WTC11 (cell line): ENCODE measurements around the gene TCF7. TPM values are rescaled to one million over a fixed set of nuclear protein-coding genes. Genes with fewer than 3 reads are reported as not detected.
A peak's percentile ranks its signal among the peaks of the same experiment; 100 is the strongest.

Source experiments
- CREB1 ChIP-seq: sonication (generic); formaldehyde crosslinking; IDR thresholded peaks from 2 replicates; pipeline ENCODE4 v1.8.0; 2023; ENCODE audit warnings: mild to moderate bottlenecking, missing genetic modification reagents
- FOXP1 ChIP-seq: sonication (generic); formaldehyde crosslinking; IDR thresholded peaks from 2 replicates; pipeline ENCODE4 v1.8.0; 2022; ENCODE audit warnings: missing genetic modification reagents, mild to moderate bottlenecking, moderate library complexity, borderline replicate concordance
- GTF2I ChIP-seq: fragments of 250-450 bp; sonication (Bioruptor Pico); conservative IDR thresholded peaks from 2 replicates; pipeline ENCODE4 v1.4.0; 2021; ENCODE audit warnings: mild to moderate bottlenecking
- NFE2L1 ChIP-seq: sonication (generic); formaldehyde crosslinking; IDR thresholded peaks from 2 replicates; pipeline ENCODE4 v1.8.1; 2023; ENCODE audit warnings: missing genetic modification reagents
- NR2C2 ChIP-seq: sonication (generic); formaldehyde crosslinking; IDR thresholded peaks from 2 replicates; pipeline ENCODE4 v1.8.0; 2022; ENCODE audit warnings: mild to moderate bottlenecking, missing genetic modification reagents
- RORB ChIP-seq: fragments of 250-450 bp; sonication (Bioruptor Pico); IDR thresholded peaks from 2 replicates; pipeline ENCODE4 v1.9.0; 2021; ENCODE audit warnings: mild to moderate bottlenecking
- SMAD3 ChIP-seq: sonication (generic); formaldehyde crosslinking; IDR thresholded peaks from 2 replicates; pipeline ENCODE4 v1.8.0; 2022; ENCODE audit warnings: missing genetic modification reagents, mild to moderate bottlenecking, borderline replicate concordance
- SP1 ChIP-seq: sonication (generic); formaldehyde crosslinking; conservative IDR thresholded peaks from 2 replicates; pipeline ENCODE4 v1.8.1; 2022; ENCODE audit warnings: missing genetic modification reagents
- ZNF138 ChIP-seq: sonication (generic); formaldehyde crosslinking; conservative IDR thresholded peaks from 2 replicates; pipeline ENCODE4 v1.8.1; 2022; ENCODE audit warnings: mild to moderate bottlenecking, moderate library complexity, missing genetic modification reagents
- ZNF416 ChIP-seq: fragments of 250-450 bp; sonication (Bioruptor Pico); IDR thresholded peaks from 2 replicates; pipeline ENCODE4 v1.9.0; 2021; ENCODE audit warnings: mild to moderate bottlenecking, inconsistent platforms
- total RNA-seq: library from RNA; stranded (reverse); gene quantifications from 3 replicates; pipeline ENCODE4 v1.2.3, GENCODE V29; 2021
- TF ChIP-seq, protein P1 (sequence below): fragments of 250-450 bp; sonication (Bioruptor Pico); IDR thresholded peaks from 2 replicates; pipeline ENCODE4 v1.9.0; 2021; ENCODE audit warnings: mild to moderate bottlenecking, borderline replicate concordance
- TF ChIP-seq, protein P2 (sequence below): sonication (generic); formaldehyde crosslinking; IDR thresholded peaks from 2 replicates; pipeline ENCODE4 v1.8.1; 2023; ENCODE audit warnings: mild to moderate bottlenecking, missing genetic modification reagents, borderline replicate concordance
- TF ChIP-seq, protein P3 (sequence below): sonication (generic); formaldehyde crosslinking; IDR thresholded peaks from 2 replicates; pipeline ENCODE4 v1.8.1; 2023; ENCODE audit warnings: mild to moderate bottlenecking, missing genetic modification reagents, moderate library complexity
- TF ChIP-seq, protein P4 (sequence below): sonication (generic); formaldehyde crosslinking; IDR thresholded peaks from 2 replicates; pipeline ENCODE4 v1.8.0; 2023; ENCODE audit warnings: mild to moderate bottlenecking, missing genetic modification reagents
- TF ChIP-seq, protein P5 (sequence below): sonication (generic); formaldehyde crosslinking; IDR thresholded peaks from 2 replicates; pipeline ENCODE4 v1.8.0; 2022; ENCODE audit warnings: mild to moderate bottlenecking, missing genetic modification reagents
- TF ChIP-seq, protein P6 (sequence below): fragments of 250-450 bp; sonication (Bioruptor Pico); IDR thresholded peaks from 2 replicates; pipeline ENCODE4 v1.9.0; 2021; ENCODE audit warnings: moderate library complexity, mild to moderate bottlenecking, inconsistent platforms, borderline replicate concordance
- TF ChIP-seq, protein P7 (sequence below): sonication (generic); formaldehyde crosslinking; IDR thresholded peaks from 2 replicates; pipeline ENCODE4 v1.8.1; 2022; ENCODE audit warnings: mild to moderate bottlenecking, moderate library complexity, missing genetic modification reagents
- TF ChIP-seq, protein P8 (sequence below): sonication (generic); formaldehyde crosslinking; IDR thresholded peaks from 2 replicates; pipeline ENCODE4 v1.8.0; 2022; ENCODE audit warnings: mild to moderate bottlenecking, missing genetic modification reagents
- TF ChIP-seq, protein P9 (sequence below): fragments of 200-600 bp; IDR thresholded peaks from 2 replicates; pipeline ENCODE4 v1.8.0; 2022; ENCODE audit warnings: antibody characterized with exemption
- TF ChIP-seq, protein P10 (sequence below): sonication (generic); formaldehyde crosslinking; IDR thresholded peaks from 2 replicates; pipeline ENCODE4 v1.8.0; 2023; ENCODE audit warnings: missing genetic modification reagents

TCF7 gene
- total RNA-seq, 1 experiment from 2014 or later, result 11.3 TPM

DNA sequence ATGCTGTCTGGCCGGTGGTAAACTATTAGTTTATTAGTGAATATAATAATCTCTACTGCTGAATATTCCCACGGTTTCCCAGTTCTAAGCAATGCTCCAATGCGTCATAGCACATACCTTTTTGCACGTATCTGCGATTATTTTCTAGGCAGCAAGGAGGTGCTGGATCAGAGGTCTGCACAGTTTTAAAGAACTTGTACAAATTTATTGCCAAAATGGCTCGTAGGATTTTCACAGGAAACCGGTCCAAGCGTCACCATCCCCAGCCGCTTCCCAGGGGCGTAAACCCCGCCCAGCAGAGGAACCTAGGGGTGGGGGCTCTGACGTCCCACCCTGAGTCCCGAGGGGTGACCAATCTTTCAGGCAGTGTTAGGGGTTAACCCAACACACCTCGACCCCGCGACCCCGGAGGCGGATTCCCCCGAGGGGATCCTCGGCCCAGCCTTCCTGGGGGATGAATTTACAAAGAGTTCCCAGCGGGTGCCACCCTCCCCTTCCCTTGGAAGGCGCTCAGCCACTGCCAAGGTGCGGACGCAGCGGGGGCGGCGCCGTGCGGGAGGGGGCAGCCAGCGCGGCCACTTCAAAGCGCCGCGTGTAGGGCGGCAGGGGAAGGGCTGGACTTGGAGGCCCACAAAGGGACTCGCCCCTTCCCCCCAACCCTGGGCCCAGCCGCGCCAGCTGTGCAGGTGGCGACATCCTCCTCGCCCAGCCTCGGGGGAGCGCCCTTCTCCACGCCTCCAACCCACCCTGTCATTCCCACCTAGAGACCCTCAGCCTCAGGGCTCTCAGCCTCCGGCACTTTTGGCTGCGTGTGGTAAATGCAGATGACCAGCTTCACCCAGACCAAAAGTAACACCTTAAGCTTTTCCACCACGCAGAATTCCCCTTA, 43.5 kb upstream of the TCF7 start (continued):
- TF ChIP-seq, protein P1, sequence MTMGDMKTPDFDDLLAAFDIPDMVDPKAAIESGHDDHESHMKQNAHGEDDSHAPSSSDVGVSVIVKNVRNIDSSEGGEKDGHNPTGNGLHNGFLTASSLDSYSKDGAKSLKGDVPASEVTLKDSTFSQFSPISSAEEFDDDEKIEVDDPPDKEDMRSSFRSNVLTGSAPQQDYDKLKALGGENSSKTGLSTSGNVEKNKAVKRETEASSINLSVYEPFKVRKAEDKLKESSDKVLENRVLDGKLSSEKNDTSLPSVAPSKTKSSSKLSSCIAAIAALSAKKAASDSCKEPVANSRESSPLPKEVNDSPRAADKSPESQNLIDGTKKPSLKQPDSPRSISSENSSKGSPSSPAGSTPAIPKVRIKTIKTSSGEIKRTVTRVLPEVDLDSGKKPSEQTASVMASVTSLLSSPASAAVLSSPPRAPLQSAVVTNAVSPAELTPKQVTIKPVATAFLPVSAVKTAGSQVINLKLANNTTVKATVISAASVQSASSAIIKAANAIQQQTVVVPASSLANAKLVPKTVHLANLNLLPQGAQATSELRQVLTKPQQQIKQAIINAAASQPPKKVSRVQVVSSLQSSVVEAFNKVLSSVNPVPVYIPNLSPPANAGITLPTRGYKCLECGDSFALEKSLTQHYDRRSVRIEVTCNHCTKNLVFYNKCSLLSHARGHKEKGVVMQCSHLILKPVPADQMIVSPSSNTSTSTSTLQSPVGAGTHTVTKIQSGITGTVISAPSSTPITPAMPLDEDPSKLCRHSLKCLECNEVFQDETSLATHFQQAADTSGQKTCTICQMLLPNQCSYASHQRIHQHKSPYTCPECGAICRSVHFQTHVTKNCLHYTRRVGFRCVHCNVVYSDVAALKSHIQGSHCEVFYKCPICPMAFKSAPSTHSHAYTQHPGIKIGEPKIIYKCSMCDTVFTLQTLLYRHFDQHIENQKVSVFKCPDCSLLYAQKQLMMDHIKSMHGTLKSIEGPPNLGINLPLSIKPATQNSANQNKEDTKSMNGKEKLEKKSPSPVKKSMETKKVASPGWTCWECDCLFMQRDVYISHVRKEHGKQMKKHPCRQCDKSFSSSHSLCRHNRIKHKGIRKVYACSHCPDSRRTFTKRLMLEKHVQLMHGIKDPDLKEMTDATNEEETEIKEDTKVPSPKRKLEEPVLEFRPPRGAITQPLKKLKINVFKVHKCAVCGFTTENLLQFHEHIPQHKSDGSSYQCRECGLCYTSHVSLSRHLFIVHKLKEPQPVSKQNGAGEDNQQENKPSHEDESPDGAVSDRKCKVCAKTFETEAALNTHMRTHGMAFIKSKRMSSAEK (CRISPR knock-in tag), result no peak
- TF ChIP-seq FOXP1 (CRISPR knock-in tag), result peak; percentile 56; the same call in 1 of the 2 replicates
- TF ChIP-seq SP1 (CRISPR knock-in tag), result peak; percentile 42; the same call in 1 of the 2 replicates
- TF ChIP-seq, protein P2, sequence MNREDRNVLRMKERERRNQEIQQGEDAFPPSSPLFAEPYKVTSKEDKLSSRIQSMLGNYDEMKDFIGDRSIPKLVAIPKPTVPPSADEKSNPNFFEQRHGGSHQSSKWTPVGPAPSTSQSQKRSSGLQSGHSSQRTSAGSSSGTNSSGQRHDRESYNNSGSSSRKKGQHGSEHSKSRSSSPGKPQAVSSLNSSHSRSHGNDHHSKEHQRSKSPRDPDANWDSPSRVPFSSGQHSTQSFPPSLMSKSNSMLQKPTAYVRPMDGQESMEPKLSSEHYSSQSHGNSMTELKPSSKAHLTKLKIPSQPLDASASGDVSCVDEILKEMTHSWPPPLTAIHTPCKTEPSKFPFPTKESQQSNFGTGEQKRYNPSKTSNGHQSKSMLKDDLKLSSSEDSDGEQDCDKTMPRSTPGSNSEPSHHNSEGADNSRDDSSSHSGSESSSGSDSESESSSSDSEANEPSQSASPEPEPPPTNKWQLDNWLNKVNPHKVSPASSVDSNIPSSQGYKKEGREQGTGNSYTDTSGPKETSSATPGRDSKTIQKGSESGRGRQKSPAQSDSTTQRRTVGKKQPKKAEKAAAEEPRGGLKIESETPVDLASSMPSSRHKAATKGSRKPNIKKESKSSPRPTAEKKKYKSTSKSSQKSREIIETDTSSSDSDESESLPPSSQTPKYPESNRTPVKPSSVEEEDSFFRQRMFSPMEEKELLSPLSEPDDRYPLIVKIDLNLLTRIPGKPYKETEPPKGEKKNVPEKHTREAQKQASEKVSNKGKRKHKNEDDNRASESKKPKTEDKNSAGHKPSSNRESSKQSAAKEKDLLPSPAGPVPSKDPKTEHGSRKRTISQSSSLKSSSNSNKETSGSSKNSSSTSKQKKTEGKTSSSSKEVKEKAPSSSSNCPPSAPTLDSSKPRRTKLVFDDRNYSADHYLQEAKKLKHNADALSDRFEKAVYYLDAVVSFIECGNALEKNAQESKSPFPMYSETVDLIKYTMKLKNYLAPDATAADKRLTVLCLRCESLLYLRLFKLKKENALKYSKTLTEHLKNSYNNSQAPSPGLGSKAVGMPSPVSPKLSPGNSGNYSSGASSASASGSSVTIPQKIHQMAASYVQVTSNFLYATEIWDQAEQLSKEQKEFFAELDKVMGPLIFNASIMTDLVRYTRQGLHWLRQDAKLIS (CRISPR knock-in tag), result no peak
- TF ChIP-seq, protein P3, sequence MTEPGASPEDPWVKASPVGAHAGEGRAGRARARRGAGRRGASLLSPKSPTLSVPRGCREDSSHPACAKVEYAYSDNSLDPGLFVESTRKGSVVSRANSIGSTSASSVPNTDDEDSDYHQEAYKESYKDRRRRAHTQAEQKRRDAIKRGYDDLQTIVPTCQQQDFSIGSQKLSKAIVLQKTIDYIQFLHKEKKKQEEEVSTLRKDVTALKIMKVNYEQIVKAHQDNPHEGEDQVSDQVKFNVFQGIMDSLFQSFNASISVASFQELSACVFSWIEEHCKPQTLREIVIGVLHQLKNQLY (CRISPR knock-in tag), result no peak
- TF ChIP-seq, protein P4, sequence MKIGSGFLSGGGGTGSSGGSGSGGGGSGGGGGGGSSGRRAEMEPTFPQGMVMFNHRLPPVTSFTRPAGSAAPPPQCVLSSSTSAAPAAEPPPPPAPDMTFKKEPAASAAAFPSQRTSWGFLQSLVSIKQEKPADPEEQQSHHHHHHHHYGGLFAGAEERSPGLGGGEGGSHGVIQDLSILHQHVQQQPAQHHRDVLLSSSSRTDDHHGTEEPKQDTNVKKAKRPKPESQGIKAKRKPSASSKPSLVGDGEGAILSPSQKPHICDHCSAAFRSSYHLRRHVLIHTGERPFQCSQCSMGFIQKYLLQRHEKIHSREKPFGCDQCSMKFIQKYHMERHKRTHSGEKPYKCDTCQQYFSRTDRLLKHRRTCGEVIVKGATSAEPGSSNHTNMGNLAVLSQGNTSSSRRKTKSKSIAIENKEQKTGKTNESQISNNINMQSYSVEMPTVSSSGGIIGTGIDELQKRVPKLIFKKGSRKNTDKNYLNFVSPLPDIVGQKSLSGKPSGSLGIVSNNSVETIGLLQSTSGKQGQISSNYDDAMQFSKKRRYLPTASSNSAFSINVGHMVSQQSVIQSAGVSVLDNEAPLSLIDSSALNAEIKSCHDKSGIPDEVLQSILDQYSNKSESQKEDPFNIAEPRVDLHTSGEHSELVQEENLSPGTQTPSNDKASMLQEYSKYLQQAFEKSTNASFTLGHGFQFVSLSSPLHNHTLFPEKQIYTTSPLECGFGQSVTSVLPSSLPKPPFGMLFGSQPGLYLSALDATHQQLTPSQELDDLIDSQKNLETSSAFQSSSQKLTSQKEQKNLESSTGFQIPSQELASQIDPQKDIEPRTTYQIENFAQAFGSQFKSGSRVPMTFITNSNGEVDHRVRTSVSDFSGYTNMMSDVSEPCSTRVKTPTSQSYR (CRISPR knock-in tag), result peak; percentile 62; the same call in 1 of the 2 replicates
- TF ChIP-seq ZNF138, result no peak
- TF ChIP-seq, protein P5, sequence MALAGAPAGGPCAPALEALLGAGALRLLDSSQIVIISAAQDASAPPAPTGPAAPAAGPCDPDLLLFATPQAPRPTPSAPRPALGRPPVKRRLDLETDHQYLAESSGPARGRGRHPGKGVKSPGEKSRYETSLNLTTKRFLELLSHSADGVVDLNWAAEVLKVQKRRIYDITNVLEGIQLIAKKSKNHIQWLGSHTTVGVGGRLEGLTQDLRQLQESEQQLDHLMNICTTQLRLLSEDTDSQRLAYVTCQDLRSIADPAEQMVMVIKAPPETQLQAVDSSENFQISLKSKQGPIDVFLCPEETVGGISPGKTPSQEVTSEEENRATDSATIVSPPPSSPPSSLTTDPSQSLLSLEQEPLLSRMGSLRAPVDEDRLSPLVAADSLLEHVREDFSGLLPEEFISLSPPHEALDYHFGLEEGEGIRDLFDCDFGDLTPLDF, result no peak; the same call in 1 of the 2 replicates
- TF ChIP-seq, protein P6, sequence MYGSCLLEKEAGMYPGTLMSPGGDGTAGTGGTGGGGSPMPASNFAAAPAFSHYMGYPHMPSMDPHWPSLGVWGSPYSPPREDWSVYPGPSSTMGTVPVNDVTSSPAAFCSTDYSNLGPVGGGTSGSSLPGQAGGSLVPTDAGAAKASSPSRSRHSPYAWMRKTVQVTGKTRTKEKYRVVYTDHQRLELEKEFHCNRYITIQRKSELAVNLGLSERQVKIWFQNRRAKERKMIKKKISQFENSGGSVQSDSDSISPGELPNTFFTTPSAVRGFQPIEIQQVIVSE (CRISPR knock-in tag), result no peak
- no peak for TF ChIP-seq RORB (CRISPR knock-in tag)
- no peak for TF ChIP-seq CREB1 (CRISPR knock-in tag)
- TF ChIP-seq, protein P7, sequence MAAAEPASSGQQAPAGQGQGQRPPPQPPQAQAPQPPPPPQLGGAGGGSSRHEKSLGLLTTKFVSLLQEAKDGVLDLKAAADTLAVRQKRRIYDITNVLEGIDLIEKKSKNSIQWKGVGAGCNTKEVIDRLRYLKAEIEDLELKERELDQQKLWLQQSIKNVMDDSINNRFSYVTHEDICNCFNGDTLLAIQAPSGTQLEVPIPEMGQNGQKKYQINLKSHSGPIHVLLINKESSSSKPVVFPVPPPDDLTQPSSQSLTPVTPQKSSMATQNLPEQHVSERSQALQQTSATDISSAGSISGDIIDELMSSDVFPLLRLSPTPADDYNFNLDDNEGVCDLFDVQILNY, result no peak
- TF ChIP-seq NFE2L1 (CRISPR knock-in tag), result no peak
- no peak for TF ChIP-seq GTF2I
- TF ChIP-seq ZNF416 (CRISPR knock-in tag), result no peak
- TF ChIP-seq, protein P8, sequence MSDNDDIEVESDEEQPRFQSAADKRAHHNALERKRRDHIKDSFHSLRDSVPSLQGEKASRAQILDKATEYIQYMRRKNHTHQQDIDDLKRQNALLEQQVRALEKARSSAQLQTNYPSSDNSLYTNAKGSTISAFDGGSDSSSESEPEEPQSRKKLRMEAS (CRISPR knock-in tag), result peak; percentile 45
- TF ChIP-seq, protein P9, sequence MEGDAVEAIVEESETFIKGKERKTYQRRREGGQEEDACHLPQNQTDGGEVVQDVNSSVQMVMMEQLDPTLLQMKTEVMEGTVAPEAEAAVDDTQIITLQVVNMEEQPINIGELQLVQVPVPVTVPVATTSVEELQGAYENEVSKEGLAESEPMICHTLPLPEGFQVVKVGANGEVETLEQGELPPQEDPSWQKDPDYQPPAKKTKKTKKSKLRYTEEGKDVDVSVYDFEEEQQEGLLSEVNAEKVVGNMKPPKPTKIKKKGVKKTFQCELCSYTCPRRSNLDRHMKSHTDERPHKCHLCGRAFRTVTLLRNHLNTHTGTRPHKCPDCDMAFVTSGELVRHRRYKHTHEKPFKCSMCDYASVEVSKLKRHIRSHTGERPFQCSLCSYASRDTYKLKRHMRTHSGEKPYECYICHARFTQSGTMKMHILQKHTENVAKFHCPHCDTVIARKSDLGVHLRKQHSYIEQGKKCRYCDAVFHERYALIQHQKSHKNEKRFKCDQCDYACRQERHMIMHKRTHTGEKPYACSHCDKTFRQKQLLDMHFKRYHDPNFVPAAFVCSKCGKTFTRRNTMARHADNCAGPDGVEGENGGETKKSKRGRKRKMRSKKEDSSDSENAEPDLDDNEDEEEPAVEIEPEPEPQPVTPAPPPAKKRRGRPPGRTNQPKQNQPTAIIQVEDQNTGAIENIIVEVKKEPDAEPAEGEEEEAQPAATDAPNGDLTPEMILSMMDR, result no peak
- TF ChIP-seq NR2C2 (CRISPR knock-in tag), result no peak
- no peak for TF ChIP-seq SMAD3 (CRISPR knock-in tag)
- TF ChIP-seq, protein P10, sequence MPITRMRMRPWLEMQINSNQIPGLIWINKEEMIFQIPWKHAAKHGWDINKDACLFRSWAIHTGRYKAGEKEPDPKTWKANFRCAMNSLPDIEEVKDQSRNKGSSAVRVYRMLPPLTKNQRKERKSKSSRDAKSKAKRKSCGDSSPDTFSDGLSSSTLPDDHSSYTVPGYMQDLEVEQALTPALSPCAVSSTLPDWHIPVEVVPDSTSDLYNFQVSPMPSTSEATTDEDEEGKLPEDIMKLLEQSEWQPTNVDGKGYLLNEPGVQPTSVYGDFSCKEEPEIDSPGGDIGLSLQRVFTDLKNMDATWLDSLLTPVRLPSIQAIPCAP, result no peak
